NT2/D1 (cell line): ENCODE results near the gene KRTAP10-2.
"Not testable (repeated sequence)": the region's sequence is repeated elsewhere in the genome, so short reads cannot be mapped to it uniquely, and the experiment has no call there.

Source experiments
- SUZ12 ChIP-seq: IDR thresholded peaks from 2 replicates; pipeline ENCODE4 v1.6.1; 2011; ENCODE audit not compliant: insufficient read length, insufficient read depth; ENCODE audit errors: extremely low read depth
- YY1 ChIP-seq: IDR thresholded peaks from 2 replicates; pipeline ENCODE4 v1.6.1; 2011; ENCODE audit not compliant: insufficient read length, insufficient read depth
- ZNF274 ChIP-seq: IDR thresholded peaks from 2 replicates; pipeline ENCODE4 v1.6.1; 2011; ENCODE audit warnings: mild to moderate bottlenecking, low read depth, low read length

GRCh38 chr21:44503006-44503889, 48.1 kb downstream of the KRTAP10-2 start:
- TF ChIP-seq SUZ12, ZNF274, YY1: not testable (repeated sequence)
